Left lobe of liver (tissue), 2 donors: ENCODE data around the gene PAAF1. TPM values are rescaled to one million over a fixed set of nuclear protein-coding genes. Genes with fewer than 3 reads are reported as not detected.
"Not testable (repeated sequence)": the region's sequence is repeated elsewhere in the genome, so short reads cannot be mapped to it uniquely, and the experiment has no call there.

Source experiments
- ATAC-seq: fragments of 200-7000 bp; cut with Tn5 transposase; one replicate; pipeline ENCODE4 v1.9.1; 2020; ENCODE audit warnings: mild to moderate bottlenecking, moderate library complexity
- DNase-seq: peaks from one replicate; pipeline ENCODE4 v3.0.0-alpha.2; 2020; ENCODE audit warnings: low spot score
- total RNA-seq: library from RNA; stranded (reverse); gene quantifications from one replicate; pipeline ENCODE4 v1.2.1, GENCODE V29; 2021
- donor health status: DM: no; HTN: no; CAD: no; lungs with moderate emphysema.
- donor health status: DM: no; HTN: yes; CAD: no.

The PAAF1 gene
- total RNA-seq, 1 donor from 2014 or later = 9.9 TPM

DNA sequence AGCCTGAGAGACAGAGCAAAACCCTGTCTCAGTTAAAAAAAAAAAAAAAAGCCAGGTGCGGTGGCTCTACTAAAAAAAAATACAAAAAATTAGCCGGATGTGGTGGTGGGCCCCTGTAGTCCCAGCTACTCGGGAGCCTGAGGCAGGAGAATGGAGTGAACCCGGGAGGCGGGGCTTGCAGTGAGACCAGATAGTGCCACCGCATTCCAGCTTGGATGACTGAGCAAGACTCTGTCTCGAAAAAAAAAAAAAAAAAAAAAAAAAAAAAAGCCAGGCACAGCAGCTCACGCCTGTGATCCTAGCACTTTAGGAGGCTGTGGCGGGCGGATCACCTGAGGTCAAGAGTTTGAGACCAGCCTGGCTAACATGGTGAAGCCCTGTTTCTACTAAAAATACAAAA lies 3.6 kb downstream of the PAAF1 start:
- not testable (repeated sequence) for DNase-seq, ATAC-seq

DNA sequence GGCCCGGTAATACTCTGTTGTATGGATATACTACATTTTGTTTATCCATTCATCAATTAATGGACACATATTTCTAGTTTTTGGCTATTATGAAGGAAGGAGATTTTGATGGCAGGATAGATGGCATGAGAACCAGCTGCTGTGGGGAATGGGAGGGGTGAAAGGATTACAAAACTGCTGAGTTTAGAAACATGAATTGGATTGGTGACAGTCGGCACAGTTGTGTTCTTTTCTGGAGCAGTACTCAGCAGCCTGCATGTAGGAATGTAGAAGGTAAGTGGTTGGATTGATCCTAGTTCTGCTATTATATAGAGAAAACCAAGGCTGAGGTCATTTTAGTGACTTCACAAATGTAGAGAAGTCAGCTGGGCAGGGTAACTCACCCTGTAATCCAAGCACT lies 7.1 kb downstream of the PAAF1 start:
- DNase-seq = no peak
- peak; percentile 26 for ATAC-seq

- DNase-seq = no peak
- ATAC-seq = no peak
These were observed 11.4 kb downstream of the PAAF1 start for GRCh38 chr11:73888244-73888643.

DNA sequence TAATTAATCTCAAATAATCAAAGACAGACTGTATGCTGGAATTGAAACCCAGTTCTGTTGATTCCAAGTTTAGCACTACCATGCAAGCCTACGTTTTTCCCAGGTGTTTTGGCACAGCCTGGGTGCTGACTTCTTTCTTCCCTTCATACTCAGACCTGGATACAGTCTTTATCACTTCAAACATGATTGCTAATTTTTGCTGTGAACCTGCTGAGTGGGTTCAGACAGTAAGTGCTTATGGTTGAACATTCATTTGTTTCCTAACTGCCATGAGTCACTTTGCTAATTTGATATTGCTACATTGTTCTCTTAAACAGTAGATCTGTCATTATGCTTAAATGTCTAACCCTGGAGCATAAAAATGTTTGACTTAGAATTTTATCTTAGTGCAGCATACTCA lies 12.2 kb downstream of the PAAF1 start:
- ATAC-seq (no peak), DNase-seq (no peak)

GRCh38 chr11:73889536-73889935 lies 12.7 kb downstream of the PAAF1 start:
- ATAC-seq (no peak), DNase-seq (no peak)

- ATAC-seq (no peak), DNase-seq (no peak)
These were observed 16.2 kb downstream of the PAAF1 start for GRCh38 chr11:73893041-73893440.

GRCh38 chr11:73894725-73895335 lies 18.0 kb downstream of the PAAF1 start:
- ATAC-seq (no peak), DNase-seq (no peak)

DNA sequence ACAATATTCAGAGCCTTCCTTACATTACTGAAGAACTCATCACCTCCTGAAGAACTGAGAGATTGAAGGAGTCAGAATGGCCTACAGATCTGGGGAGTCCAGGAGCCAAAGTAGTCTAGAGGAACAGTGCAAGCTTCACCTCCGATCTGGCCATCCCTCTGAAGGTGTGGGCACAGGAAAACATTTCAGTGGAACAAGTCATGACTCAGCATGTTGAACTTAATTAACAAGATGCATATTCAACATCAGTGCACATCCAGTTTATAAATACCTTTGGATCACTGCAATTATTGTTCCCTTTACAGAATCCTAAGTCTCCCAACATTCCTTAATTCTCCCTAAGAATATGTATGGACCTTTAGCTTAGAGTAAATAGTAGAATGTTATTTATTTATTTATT lies 25.5 kb downstream of the PAAF1 start:
- no peak for ATAC-seq
- no peak for DNase-seq

DNA sequence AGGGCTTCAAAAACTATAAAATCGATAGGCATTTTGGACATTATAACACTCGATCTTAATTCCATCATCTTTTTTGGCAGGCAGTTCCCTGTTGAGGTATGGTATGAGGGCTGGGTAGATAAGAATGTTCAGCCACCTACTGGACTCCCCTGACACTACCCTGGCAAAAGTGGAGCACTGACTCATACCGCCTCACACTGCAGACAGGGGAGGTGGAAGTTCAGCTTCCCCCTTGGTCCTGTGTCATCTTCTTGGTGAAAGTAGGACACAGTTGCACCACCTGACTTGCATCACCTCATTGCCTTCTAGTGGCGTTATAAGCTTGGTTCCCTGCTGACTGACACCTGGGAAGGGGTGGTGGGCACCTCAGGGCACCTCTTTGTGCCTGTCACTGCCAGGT lies 30.4 kb downstream of the PAAF1 start:
- DNase-seq = no peak
- peak; percentile 33 for ATAC-seq

DNA sequence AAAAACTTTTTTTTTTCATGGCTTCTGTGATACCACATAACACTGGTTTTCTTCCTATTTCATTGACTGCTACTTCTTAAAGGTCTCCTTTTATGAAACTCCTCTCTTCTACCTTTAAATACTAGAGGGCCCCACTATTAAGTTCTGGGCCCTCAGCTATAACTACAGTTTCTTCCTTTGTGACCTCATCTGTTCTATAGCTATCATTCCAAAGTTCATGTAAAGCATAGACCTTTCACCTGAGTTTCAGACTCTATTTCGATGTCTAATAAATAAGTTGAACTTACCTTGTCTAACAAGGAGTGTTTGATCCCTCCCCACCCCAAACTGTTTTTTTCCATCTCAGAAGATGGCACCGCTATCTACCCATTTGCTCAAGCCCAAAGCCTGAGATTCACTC lies 35.2 kb downstream of the PAAF1 start:
- no peak for DNase-seq
- no peak for ATAC-seq

DNA sequence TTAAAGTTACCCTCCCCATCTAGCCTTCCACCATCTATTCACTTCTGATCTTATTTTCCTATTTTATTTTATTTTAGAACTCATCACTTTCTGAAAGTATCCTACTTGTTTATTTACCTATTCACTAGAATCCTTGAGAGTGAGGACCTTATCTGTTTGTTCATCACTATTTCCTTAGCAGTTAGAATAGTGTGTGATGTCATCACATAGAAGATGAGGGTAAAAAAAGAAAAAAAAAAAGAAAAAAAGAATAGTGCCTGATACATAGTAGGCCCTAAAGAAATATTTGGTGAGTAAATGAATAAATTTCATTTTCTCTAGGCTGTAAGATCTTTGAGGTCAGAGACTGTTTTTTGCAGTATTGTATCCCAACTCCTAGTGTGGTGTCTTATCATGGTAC lies 36.7 kb downstream of the PAAF1 start:
- ATAC-seq (no peak), DNase-seq (no peak)

DNA sequence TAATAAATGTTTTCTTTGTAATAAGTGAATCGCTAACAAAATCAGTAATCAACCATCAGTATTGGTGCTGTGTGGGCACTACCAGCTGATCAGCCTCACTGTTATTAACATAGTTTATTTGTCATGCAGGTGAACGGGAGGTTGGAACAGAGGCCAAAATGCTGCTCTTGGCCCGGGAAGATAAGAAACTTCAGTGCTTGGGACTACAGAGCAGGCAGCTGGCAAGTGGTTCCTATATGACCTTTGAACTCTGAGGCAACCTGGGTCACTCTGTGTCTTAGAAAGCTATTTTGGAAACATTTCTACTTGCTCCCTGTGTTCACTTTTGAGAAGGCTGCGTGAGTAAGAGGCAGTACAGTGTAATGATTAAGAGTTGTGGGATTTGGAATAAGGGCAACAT lies 37.5 kb downstream of the PAAF1 start:
- ATAC-seq (peak; percentile 79), DNase-seq (no peak)

DNA sequence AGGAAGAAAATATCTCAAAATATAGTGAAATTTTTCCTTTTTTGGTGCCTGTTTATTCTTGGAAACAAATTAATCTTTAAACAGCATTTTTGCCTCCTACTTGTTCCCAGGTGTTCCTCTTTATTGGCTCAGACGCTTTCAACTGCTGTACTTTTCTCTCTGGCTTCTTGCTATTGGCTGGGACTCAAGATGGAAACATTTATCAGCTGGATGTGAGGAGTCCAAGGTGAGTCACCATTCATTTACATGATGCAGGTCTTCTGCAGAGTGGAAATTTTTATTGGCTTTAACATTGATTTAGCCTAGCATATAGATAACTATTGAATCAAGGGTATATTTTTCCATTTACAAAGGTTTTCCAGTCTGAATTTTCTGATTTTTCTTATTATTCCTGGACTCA lies 39.6 kb downstream of the PAAF1 start:
- ATAC-seq = no peak

DNA sequence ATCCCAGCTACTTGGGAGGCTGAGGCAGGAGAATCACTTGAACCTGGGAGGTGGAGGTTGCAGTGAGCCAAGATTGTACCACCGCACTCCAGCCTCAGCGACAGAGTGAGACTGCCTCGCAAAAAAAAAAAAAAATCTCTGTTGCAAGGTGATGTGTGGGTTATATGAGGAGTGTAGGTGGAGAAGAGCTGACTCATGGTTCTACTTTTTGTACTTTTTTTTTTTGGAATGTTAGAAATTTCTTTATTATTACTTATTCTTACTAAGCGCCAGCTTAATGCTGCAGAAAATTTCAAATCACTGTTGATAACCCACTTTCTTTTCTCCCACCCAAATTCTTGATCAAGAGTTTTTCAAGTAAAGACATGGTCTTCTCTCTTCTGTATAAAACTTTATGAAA lies 44.4 kb downstream of the PAAF1 start:
- ATAC-seq (no peak), DNase-seq (no peak)

More for the DNA sequence above, 39.6 kb downstream of the PAAF1 start:
- no peak for DNase-seq

DNA sequence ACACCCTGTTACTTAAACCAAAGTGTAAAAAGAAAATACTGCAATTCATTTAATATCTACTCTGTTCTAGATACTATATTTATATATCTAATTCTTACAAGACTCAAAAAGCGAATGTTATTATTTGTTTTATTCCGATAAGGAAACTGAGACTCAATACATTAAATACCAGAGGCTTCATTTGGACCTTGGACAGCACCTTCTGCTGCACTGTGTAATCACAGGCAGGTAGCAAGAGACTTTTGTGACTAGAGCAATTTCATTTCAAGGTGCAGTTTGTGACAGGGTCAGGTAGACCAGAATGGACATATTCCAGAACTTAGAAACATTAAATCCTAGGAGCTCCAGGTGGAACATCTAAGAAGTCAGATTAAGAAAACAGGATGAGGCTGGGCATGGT lies 52.6 kb downstream of the PAAF1 start:
- ATAC-seq (no peak), DNase-seq (no peak)

GRCh38 chr11:73931039-73931645 lies 54.3 kb downstream of the PAAF1 start:
- ATAC-seq (peak; percentile 83), DNase-seq (no peak)

DNA sequence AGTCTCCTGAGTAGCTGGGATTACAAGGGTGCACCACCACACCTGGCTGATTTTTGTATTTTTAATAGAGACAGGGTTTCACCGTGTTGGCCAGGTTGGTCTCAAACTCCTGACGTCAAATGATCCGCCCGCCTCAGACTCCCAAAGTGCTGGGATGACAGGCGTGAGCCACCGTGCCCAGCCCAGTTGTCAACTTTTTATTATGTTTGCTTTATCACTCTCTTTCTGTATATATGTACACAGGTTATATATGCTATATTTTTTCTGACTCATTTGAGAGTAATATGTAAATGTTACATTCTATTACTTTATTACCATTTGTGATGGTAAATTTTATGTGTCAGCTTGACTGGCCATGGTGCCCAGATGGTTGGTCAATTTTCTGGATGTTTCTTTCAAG lies 55.2 kb downstream of the PAAF1 start:
- DNase-seq (no peak), ATAC-seq (no peak)

- DNase-seq (no peak), ATAC-seq (no peak)
These were observed 56.0 kb downstream of the PAAF1 start for GRCh38 chr11:73932781-73933180.

DNA sequence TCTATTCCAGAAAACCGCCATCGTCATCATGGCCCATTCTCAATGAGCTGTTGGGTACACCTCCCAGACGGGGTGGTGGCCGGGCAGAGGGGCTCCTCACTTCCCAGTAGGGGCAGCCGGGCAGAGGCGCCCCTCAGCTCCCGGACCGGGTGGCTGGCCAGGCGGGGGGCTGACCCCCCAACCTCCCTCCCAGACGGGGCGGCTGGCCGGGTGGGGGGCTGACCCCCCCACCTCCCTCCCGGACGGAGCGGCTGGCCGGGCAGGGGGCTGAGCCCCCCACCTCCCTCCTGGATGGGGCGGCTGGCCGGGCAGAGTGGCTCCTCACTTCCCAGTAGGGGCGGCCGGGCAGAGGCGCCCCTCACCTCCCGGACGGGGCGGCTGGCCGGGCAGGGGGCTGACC lies 59.2 kb downstream of the PAAF1 start:
- DNase-seq, ATAC-seq: not testable (repeated sequence)

DNA sequence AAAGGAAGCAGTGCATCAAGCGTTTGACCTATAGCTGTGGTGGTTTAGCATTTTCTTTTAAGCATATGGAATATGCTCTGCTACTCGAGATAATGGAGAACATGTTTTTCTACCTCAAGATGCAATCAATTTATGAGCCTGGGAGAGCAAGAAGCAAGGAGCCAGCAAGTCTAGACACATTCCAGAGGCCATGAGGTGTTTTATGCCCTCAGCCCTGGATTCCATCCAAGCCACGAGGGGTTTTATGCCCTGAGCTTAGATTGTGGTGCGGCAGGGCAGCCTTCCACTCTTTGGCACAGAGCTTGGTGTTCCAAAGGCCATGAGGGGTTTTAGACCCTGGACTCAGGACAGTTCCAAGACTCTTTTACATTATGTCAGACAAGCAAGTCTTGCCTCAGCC lies 62.3 kb downstream of the PAAF1 start:
- DNase-seq (no peak), ATAC-seq (no peak)

DNA sequence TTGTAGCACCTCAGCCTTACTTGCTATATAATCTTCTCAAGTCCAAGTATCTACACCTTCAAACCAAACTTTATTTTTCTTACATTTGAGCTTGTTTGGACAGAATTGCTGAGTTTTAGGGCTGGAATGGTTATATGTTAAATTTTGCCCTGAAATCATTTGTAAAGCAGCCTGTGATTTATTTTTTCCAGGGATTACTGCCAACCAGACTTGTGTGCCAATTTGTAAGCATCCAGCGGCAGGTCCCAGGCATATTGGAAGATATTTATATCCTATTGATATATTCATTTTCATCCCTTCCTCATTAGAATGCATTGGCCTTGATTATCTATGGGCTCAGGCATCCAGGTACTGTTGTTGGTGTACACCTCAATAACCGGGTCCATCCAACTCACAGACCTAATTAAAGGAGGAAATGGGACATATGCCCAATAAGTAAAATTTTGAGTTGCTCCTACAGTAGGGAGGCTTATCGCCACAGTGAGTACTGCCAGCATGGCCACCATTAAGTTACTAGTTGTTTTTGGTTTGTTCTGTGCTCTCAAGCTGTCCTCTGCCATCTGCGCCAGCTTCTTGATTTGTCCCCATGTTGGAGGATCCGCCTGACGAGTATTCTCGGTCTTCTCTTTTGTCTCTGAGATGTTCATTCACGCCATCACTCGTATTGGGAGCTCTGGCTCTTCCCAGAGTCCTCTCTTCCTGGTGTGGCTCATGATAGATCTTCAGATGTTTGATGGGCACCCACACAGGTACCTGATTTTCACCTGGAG lies 64.2 kb downstream of the PAAF1 start:
- no peak for DNase-seq
- ATAC-seq = no peak

DNA sequence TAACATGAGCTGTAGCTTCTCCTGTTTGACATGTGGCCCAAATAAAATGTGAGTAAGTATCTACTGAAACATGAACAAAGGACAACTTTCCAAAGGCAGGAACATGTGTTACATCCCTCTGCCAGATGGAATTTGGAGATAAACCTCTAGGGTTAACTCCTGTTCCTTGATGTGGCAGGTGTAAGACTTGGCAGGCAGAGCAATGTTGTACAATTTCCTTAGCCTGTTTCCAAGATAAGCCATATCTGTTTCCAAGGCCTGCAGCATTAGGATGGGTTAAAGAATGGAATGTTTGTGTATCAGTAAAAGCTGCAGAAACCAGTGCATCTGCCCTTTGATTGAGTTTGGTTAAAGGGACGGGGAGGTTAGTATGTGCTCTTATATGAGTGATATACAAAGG lies 65.2 kb downstream of the PAAF1 start:
- ATAC-seq (no peak), DNase-seq (no peak)
